Measurements from ENCODE around the gene CRB2.
"Not testable (repeated sequence)": the region's sequence is repeated elsewhere in the genome, so short reads cannot be mapped to it uniquely, and the experiment has no call there.

The CRB2 gene

DNA sequence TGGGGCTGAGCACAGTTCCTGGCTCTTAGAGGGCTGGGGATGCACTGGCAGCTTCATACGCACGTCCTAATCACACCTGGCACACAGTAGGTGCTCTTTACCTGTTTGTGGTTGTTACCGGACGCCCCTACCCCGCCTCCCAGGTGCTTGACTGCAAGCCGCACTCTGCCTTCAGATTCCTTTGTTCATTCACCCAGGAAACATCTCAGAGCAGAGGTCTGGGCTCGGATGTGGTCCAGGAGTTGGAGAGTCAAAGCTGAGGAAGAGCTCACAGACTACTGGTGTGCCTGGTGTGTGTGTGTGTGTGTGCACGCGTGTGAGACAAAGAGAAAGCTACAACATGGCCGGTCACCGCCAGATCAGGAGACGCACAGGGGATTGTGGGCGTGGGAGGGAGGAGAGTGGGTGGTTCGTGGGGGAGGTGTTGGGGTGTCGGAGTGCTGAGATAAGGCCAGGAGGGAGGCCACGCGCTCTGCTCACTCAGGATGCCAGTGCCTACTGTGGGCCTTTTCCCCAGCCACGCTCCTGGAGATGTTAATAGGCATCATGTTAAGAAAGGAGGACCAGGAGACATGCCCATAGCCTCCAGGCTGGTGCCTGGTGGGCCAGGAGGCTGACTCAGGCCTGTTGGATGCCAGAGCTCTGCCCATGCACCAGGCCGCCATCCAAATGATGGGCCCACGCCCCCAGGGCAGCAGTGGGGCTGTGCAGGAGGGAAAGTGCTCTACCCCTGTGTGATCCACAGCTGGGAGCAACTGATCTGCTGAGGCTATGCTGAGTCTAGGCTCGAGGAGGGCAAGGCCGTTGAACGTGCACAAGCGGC, 39.9 kb downstream of the CRB2 start:
- no peak overlapping the region for H3K4me3 ChIP-seq (ENCODE audit: control insufficient read depth, low read depth, low read length)
- TF ChIP-seq, protein P1, sequence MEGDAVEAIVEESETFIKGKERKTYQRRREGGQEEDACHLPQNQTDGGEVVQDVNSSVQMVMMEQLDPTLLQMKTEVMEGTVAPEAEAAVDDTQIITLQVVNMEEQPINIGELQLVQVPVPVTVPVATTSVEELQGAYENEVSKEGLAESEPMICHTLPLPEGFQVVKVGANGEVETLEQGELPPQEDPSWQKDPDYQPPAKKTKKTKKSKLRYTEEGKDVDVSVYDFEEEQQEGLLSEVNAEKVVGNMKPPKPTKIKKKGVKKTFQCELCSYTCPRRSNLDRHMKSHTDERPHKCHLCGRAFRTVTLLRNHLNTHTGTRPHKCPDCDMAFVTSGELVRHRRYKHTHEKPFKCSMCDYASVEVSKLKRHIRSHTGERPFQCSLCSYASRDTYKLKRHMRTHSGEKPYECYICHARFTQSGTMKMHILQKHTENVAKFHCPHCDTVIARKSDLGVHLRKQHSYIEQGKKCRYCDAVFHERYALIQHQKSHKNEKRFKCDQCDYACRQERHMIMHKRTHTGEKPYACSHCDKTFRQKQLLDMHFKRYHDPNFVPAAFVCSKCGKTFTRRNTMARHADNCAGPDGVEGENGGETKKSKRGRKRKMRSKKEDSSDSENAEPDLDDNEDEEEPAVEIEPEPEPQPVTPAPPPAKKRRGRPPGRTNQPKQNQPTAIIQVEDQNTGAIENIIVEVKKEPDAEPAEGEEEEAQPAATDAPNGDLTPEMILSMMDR (conservative IDR thresholded peaks at IDR 0.05; ENCODE audit: control insufficient read depth, insufficient read depth, low read depth, low read length): no peak
- no peak for DNase-seq (ENCODE audit: low read depth)

DNA sequence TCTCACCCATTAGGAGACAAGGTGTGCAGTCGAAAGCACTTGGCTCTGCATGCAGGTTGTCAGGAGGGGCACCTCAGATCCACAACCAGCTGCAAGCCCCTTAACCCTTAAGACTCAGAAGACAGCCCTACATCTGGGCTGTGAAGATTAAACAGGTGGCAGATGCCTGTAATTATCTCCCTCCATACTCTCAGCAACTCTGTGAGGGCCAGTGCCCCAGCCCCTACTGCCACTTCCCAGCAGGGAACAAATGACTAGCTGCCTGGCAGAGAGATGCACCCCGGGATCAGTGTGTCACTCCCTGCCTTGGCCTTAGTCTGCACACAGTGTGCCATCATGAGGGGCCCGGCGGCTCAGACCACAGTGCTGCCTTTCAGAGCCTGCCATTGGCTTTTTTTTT, 42.0 kb downstream of the CRB2 start:
- H3K4me3 ChIP-seq (ENCODE audit: control insufficient read depth, low read depth, low read length): no peak overlapping the region
- no peak for DNase-seq (ENCODE audit: low read depth)
- TF ChIP-seq, protein P1 (conservative IDR thresholded peaks at IDR 0.05; ENCODE audit: control insufficient read depth, insufficient read depth, low read depth, low read length): no peak

DNA sequence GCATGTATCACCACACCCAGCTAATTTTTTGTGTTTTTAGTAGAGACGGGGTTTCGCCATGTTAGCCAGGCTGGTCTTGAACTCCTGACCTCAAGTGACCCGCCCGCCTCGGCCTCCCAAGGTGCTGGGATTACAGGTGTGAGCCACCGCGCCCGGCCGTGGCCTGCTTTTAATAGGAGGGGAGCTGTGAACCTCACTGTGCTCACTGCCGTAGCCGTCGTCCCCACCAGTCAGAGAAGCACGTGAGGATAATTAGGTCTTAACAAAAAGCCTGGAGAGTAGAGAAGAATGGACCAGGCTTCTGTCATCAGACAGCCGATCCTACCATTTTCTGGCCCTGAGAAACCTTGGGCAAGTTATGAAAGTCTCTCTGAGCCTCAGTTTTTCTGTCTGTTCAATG, 42.9 kb downstream of the CRB2 start:
- not testable (repeated sequence) for DNase-seq (ENCODE audit: low read depth); H3K4me3 ChIP-seq (ENCODE audit: control insufficient read depth, low read depth, low read length)

DNA sequence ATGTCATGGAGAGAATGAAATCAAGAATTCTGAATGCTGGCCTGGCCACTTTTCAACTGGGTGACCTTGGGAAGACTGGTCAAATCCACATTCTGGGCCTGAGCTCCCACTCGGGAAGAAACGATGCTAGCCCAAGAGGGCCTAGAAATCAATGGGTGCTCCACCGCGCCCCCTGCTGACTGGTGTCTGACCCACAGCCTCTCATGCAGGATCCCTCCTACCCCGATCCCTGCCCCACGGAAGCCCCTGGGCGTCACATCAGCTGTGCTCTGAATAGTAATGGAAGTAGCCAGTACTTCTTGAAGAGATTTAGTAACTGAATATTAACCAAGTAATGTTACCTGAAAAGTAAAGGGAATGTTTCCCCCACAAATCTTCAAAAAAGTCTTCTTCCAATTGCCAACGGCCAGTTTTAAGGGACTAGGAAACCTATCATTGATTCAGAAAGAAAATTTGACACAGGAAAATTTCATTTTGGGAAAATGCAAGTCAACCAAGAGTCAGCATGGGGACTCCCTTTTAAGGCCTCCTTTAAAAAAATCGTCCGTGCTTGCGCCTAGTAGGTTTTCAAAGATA, 43.9 kb downstream of the CRB2 start:
- DNase-seq (ENCODE audit: low read depth): no peak
- TF ChIP-seq, protein P1 (conservative IDR thresholded peaks at IDR 0.05; ENCODE audit: control insufficient read depth, insufficient read depth, low read depth, low read length): peak; percentile 55
- H3K4me3 ChIP-seq (ENCODE audit: control insufficient read depth, low read depth, low read length): no peak overlapping the region

GRCh38 chr9:123400926-123401503, 45.0 kb downstream of the CRB2 start:
- TF ChIP-seq, protein P1 (conservative IDR thresholded peaks at IDR 0.05; ENCODE audit: control insufficient read depth, insufficient read depth, low read depth, low read length): no peak
- no peak for DNase-seq (ENCODE audit: low read depth)
- H3K4me3 ChIP-seq (ENCODE audit: control insufficient read depth, low read depth, low read length): no peak overlapping the region

DNA sequence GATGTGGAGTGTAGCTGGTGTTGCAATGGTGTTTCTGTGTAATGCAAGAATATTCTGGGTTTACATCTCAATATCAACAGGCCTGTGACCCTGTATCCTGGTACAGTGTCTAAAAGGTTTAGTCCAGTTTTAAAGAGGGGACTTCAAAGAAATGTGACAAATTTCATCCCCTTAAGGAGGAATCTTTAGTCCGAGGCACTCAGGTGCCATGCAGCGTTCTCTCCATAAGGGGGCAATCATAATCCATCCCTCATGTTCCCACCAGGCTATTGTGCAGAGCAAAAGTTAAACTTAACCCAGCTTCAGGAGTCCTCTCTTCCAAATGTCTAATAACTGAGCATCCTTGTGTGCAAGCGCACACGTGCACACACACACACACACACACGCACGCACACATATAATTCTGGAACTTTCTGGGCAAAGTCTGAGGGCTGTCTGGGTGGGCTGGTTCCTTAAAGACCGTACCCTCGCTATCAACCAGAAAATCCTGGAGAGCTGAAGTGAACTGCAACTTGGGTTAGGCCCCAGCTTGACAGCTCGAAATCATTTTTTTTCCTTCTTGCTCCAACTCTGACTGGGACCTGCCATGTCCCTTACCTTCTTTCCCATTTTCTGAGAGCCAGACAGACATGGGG, 46.0 kb downstream of the CRB2 start:
- TF ChIP-seq, protein P1 (conservative IDR thresholded peaks at IDR 0.05; ENCODE audit: control insufficient read depth, insufficient read depth, low read depth, low read length): peak; percentile 81
- peak; percentile 45 for DNase-seq (ENCODE audit: low read depth)

More for the DNA sequence above, 46.0 kb downstream of the CRB2 start:
- no peak overlapping the region for H3K4me3 ChIP-seq (ENCODE audit: control insufficient read depth, low read depth, low read length)

Data from fibroblast of mammary gland (primary cell).